ENCODE data around the gene KATNBL1.
A peak's percentile ranks its signal among the peaks of the same experiment; 100 is the strongest.

KATNBL1 gene

GRCh38 chr15:34114215-34114614 is 95.7 kb downstream of the KATNBL1 start:
- no peak for DNase-seq

DNA sequence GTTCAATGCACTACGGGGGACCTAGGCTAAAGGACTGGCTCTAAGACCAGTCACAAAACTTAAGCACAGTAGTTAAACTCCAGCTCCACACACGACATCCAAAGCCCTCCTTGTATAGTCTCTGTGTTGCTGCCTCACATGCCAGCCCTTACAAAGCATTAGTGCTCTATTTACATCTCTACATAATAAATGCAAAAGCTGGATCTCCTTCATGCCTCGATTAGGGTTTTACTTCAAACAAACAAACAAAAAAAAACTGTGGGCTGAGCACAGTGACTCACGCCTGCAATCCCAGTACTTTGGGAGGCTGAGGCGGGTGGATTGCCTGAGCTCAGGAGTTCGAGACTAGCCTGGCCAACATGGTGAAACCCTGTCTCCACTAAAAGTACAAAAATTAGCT is 98.4 kb downstream of the KATNBL1 start:
- DNase-seq, result no peak

- no peak for DNase-seq
Measured at GRCh38 chr15:34109797-34110663, 99.9 kb downstream of the KATNBL1 start.

DNA sequence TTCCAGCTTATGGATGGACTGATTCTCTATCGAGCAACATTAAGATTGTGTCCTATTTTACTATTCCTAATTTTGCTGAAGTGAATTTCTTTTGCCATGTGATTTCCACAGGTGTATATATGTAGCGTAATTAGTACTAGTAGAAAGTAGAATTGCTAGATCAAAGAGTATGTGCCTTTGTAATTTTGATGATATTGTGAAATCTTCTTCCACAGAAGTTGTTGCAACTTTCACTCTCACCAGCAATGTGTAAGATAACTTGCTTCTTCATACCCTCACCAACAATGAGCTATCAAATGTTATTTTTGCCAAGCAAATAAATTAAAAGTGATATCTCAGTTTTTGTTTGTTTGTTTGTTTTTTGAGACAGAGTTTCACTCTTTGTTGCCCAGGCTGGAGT is 102.6 kb downstream of the KATNBL1 start:
- DNase-seq, result no peak

DNA sequence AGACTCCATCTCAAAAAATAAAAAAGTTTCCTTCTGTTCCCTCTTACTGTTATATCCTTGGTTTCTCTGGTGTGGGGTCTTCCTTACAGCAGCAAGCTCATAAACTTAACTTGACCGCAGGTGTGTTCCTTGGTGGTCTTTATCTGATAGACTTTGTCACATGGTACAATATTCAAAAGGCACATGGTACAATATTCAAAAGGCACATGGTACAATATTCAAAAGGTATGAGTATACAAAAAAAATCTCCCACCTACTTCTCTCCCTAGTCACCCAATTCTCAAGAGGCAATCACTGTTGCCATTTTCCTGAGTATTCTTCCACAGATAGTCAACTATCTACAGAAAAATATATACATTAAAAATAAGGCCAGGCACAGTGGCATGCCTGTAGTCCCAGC is 103.5 kb downstream of the KATNBL1 start:
- DNase-seq, result no peak

DNA sequence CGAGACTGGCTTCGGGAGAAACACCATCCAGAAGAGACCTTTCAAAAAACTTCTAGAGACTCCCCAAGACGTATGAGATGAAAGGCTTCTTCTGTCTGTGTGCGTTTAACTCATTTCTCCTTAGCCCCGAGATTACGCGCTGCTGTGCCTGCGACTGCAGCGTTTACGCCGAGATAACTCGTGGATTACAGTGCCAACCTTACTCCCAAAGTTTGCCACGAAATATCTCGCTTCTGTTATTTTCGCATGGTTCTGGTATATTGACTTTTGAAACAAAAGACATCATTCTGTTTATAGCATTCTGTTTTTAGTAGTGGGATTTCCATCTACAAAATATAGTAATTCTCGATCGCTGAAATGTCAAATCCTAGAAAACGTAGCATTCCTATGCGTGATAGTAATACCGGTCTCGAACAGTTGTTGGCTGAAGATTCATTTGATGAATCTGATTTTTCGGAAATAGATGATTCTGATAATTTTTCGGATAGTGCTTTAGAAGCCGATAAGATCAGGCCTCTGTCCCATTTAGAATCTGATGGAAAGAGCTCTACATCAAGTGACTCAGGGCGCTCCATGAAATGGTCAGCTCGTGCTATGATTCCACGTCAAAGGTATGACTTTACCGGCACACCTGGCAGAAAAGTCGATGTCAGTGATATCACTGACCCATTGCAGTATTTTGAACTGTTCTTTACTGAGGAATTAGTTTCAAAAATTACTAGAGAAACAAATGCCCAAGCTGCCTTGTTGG is 107.5 kb downstream of the KATNBL1 start:
- no peak for DNase-seq

GRCh38 chr15:34101366-34102174 is 108.3 kb downstream of the KATNBL1 start, which contains the start of the genes EMC7 and PGBD4:
Gene EMC7, minus strand, starts transcription at chr15:34101862. Its CDS starts 23 bp downstream, at chr15:34101839.
Gene PGBD4, plus strand, starts transcription at chr15:34102083. Its CDS starts 449 bp downstream, at chr15:34102532.
- DNase-seq, result peak; percentile 67

DNA sequence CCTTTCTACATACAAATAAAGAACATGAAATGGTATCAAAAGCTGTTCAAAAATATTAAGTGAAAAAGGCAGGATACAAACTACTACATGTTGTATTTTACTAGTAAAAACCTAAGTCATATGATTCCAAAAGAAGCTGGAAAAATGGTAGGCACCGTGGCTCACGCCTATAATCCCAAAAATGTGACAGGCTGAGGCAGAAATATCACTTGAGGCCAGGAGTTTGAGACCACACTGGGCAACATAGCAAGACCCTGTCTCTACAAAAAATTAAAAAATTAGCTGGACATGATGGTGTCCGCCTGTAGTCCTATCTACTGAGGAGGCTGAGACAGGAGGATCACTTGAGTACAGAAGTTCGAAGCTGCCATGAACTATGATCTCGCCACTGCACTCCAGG is 110.0 kb downstream of the KATNBL1 start:
- no peak for DNase-seq
